Measurements from ENCODE around the gene ERAL1.

- TF ChIP-seq SP1 (IDR thresholded peaks at IDR 0.05): no peak
- no peak for TF ChIP-seq ELF4 (IDR thresholded peaks at IDR 0.05)
- no peak for TF ChIP-seq ARNT (IDR thresholded peaks at IDR 0.05)
- no peak for TF ChIP-seq LEF1 (IDR thresholded peaks at IDR 0.05; ENCODE audit: borderline replicate concordance)
- TF ChIP-seq BHLHE40 (IDR thresholded peaks at IDR 0.05; ENCODE audit: borderline replicate concordance): no peak
- no peak for TF ChIP-seq SUZ12 (IDR thresholded peaks at IDR 0.05)
- TF ChIP-seq FOXM1 (IDR thresholded peaks at IDR 0.05; ENCODE audit: borderline replicate concordance): no peak
- no peak for TF ChIP-seq NFRKB (IDR thresholded peaks at IDR 0.05)
- TF ChIP-seq TARDBP (IDR thresholded peaks at IDR 0.05): no peak
- no peak for TF ChIP-seq PKNOX1 (IDR thresholded peaks at IDR 0.05)
- no peak for TF ChIP-seq FOXK2 (IDR thresholded peaks at IDR 0.05)
- no peak for TF ChIP-seq ZNF384 (IDR thresholded peaks at IDR 0.05)
These were observed 26.3 kb upstream of the ERAL1 start for GRCh38 chr17:28828294-28829040.
